Skin epidermis (tissue), 12 donors: ENCODE data around the gene STAT5A.
"Not testable (repeated sequence)": the region's sequence is repeated elsewhere in the genome, so short reads cannot be mapped to it uniquely, and the experiment has no call there.

Experiments used
- H3K27ac ChIP-seq, 21 experiments: fragments of 200-600 bp; sonication (generic) in 11 of 21; one replicate each; pipeline ENCODE4 v1.5.0; 2020; ENCODE audit warnings: mild to moderate bottlenecking in 3 of 21, inconsistent platforms in 2 of 21, moderate library complexity in 2 of 21
- H3K4me3 ChIP-seq, 7 experiments: fragments of 200-600 bp; sonication (generic) in 2 of 7; one replicate each; pipeline ENCODE4 v1.5.0; 2020; ENCODE audit warnings: inconsistent platforms in 2 of 7, mild to moderate bottlenecking in 2 of 7, moderate library complexity in 1 of 7

Gene STAT5A

DNA sequence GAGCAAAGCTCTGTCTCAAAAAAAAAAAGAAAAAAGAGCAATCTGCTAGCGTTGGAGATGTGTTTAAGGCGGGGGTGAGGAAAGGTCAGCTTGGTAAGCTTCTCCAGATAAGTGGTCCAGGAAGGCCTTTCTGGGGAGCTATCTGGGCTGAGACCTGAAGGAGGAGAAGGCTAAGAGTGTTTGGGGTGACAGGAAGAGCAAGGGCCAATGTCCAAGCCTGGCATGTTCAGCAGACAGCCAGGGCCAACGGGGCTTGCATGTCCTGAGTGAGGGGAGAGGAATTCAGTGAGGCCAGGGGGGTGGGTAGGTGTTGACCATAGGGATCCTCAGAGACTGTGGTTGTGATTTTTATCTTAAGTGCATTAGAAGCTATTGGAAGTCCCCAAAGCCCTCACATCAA, 15.4 kb downstream of the STAT5A start:
- no peak overlapping the region for H3K27ac ChIP-seq

DNA sequence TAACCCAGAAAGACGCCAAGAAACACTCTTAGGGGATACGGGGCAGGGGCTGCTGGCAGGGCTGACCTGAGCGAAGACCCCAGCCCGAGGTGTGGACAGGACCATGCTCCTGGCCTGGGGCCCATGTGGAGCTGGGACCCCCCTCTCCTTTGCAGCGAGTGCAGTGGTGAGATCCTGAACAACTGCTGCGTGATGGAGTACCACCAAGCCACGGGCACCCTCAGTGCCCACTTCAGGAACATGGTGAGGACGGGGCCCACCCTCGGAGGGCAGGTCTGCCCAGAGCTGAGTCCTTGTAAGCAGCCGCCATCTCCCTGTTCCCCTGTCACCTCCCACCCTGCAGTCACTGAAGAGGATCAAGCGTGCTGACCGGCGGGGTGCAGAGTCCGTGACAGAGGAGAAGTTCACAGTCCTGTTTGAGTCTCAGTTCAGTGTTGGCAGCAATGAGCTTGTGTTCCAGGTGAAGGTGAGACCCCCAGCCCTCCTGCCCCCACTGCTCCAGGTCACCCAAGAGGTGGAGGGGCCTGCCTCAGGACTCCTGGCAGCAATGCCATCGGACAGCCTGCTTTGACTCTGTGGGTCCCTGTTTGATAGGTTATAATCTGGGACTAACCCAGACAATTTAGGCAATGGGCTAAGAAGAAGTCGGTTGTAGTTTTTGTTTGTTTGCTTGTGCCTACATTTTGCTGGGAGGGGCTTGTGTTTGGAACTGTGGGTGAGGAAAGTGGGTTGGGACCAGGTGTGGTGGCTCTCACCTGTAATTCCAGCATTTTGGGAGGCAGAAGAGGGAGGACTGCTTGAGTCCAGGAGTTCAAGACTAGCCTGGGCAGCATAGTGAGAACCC, 16.1 kb downstream of the STAT5A start:
- H3K4me3 ChIP-seq: no peak overlapping the region
- H3K27ac ChIP-seq: no peak overlapping the region

More for the DNA sequence above, 15.4 kb downstream of the STAT5A start:
- no peak overlapping the region for H3K4me3 ChIP-seq

DNA sequence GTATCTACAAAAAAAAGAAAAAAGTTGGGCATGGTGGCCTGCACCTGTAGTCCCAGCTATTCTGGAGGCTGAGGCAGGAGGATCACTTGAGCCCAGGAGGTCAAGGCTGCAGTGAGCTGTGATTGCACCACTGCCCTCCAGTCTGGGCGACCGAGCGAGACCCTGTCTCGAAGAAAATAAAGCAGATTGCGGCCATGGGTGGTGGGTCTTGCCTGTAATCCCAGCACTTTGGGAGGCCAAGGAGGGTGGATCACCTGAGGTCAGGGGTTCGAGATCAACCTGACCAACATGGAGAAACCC, 16.7 kb downstream of the STAT5A start:
- not testable (repeated sequence) for H3K27ac ChIP-seq, H3K4me3 ChIP-seq

DNA sequence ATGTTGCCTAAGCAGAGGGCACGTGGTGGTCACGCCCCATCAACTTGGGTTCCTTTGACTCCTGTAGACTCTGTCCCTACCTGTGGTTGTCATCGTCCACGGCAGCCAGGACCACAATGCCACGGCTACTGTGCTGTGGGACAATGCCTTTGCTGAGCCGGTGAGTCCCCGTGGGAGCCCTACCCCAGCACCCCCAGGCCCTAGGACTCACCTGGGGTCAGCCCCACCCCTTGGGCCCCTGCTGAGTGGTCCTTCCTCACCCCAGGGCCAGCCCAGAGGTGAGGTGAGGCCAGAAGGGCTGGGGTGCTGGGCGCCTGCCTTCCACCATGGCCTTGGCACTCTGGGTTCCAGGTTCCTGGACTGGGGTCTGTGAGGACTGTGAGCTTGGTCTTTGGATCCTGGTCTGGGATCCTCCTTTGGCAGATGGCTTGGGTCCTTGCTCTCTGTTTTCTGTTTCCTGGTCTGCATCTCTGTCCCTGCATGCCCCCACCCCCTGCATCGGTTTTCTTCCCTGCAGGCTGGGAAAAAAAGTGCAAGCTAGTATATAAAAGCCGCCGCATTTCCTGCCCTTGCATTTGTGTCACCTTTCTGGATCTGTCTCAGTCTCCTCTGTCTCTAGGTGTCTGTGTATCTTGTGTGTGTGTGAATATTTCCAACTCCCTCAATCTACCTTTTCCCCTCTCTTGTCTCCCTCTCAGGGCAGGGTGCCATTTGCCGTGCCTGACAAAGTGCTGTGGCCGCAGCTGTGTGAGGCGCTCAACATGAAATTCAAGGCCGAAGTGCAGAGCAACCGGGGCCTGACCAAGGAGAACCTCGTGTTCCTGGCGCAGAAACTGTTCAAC, 17.5 kb downstream of the STAT5A start:
- Histone ChIP-seq H3K4me3 (no peak overlapping the region), H3K27ac (no peak overlapping the region)

DNA sequence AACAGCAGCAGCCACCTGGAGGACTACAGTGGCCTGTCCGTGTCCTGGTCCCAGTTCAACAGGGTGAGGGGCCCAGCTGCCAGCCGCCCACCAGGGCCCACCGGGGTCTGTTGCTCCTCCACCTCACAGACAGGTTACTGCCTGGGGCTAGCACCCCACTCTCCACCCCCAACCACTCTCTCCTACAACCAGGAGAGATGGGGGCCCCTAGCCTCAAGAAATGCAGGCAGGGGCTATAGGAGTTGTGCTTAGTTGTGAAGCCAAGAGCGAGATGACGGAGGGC, 18.0 kb downstream of the STAT5A start:
- no peak overlapping the region for H3K4me3 ChIP-seq
- no peak overlapping the region for H3K27ac ChIP-seq

DNA sequence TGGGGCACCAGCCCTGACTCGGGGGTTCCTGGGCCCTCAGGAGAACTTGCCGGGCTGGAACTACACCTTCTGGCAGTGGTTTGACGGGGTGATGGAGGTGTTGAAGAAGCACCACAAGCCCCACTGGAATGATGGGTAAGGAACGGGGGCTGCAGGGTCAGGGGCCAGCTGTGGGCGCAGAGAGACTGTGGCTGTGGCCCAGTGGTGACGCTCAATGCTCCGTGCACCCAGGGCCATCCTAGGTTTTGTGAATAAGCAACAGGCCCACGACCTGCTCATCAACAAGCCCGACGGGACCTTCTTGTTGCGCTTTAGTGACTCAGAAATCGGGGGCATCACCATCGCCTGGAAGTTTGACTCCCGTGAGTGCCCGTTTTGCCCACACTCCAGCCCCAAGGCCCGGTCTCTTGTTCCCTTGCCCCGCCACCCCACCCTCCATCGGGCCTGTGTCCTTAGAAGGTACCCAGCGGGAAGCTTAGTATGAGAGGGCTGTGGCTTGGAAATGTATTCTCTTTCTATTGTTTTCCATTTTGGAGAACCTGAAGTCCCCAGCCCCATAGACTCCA, 19.1 kb downstream of the STAT5A start:
- H3K4me3 ChIP-seq: no peak overlapping the region

DNA sequence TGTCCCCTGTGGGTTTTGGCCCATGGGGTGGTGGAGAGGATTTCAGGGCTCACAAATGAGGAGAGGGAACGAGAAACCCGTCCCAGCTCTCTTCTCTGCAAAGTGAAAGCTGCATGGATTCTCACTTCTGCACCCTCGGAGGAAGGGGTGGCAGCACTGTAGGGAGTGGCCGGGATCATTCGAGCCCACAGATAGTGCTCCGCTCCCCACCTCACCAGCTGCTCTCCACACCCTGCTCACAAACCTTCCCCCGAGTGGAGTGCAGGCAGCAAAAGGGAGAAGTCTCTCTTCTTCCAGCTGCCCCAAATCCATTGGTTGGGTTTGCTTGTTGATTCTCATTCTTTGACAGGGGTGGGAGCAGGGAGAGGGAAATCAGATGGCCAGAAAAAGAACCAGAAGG, 20.1 kb downstream of the STAT5A start:
- H3K27ac ChIP-seq: no peak overlapping the region
- H3K4me3 ChIP-seq: no peak overlapping the region

More for the DNA sequence above, 19.1 kb downstream of the STAT5A start:
- H3K27ac ChIP-seq: no peak overlapping the region

DNA sequence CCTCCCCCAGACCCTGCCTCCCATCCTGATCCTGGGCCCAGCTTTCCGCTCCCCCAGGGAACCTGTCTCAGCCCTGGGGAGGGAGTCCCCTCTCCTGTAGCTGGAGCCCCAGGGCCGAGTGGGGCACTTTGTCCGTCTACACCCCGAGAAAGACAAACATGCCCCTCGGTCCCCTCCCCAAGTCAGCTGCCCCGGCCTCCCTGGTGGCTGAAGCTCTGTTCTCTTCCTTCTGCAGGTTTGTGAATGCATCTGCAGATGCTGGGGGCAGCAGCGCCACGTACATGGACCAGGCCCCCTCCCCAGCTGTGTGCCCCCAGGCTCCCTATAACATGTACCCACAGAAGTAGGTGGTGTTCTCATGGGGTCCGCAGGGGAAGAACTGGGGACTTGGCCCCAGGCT, 20.8 kb downstream of the STAT5A start:
- Histone ChIP-seq H3K27ac (peak overlapping the region in 1 of 21 experiments; percentile 7), H3K4me3 (no peak overlapping the region)

DNA sequence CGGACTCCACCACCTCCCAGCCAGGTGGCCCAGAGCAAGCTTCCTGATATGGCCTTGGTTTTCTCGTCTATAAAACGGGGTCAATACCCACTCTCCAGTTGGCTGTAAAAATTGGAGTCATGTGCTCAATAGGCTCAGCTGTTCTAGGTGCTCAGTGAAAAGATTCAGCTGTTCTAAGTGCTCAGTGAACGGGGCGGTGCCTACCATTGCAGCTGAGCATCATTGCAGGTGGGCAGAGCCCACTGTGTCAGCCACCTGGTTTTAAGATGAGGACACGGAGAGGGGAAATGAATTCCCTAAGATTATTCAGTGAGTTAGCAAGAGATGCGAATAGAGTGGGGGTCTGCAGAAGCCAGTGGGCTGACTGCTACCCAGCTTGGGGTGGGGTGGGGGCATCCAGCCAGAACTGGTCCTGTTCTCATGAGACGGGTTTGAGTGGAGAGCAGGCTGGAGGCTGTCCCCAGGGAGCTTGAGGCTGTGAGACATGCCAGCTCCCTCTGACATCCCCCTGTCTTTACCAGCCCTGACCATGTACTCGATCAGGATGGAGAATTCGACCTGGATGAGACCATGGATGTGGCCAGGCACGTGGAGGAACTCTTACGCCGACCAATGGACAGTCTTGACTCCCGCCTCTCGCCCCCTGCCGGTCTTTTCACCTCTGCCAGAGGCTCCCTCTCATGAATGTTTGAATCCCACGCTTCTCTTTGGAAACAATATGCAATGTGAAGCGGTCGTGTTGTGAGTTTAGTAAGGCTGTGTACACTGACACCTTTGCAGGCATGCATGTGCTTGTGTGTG, 21.9 kb downstream of the STAT5A start:
- Histone ChIP-seq H3K27ac (peak overlapping the region in 4 of 21 experiments; percentile 10 to 80 (median 36)), H3K4me3 (no peak overlapping the region)

DNA sequence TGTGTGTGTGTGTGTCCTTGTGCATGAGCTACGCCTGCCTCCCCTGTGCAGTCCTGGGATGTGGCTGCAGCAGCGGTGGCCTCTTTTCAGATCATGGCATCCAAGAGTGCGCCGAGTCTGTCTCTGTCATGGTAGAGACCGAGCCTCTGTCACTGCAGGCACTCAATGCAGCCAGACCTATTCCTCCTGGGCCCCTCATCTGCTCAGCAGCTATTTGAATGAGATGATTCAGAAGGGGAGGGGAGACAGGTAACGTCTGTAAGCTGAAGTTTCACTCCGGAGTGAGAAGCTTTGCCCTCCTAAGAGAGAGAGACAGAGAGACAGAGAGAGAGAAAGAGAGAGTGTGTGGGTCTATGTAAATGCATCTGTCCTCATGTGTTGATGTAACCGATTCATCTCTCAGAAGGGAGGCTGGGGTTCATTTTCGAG, 22.5 kb downstream of the STAT5A start:
- no peak overlapping the region for H3K4me3 ChIP-seq
- H3K27ac ChIP-seq: peak overlapping the region in 10 of 21 experiments; percentile 9 to 80 (median 54)

DNA sequence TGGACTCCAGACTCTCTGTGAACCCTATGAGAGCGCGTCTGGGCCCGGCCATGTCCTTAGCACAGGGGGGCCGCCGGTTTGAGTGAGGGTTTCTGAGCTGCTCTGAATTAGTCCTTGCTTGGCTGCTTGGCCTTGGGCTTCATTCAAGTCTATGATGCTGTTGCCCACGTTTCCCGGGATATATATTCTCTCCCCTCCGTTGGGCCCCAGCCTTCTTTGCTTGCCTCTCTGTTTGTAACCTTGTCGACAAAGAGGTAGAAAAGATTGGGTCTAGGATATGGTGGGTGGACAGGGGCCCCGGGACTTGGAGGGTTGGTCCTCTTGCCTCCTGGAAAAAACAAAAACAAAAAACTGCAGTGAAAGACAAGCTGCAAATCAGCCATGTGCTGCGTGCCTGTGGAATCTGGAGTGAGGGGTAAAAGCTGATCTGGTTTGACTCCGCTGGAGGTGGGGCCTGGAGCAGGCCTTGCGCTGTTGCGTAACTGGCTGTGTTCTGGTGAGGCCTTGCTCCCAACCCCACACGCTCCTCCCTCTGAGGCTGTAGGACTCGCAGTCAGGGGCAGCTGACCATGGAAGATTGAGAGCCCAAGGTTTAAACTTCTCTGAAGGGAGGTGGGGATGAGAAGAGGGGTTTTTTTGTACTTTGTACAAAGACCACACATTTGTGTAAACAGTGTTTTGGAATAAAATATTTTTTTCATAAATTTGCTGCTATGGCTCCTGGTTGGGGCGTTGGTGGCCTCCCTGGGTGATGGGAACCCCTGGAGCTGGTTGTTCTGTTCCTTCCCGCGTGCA, 23.1 kb downstream of the STAT5A start:
- H3K4me3 ChIP-seq: peak overlapping the region in 1 of 7 experiments; percentile 23
- H3K27ac ChIP-seq: peak overlapping the region in 14 of 21 experiments; percentile 9 to 85 (median 58)

DNA sequence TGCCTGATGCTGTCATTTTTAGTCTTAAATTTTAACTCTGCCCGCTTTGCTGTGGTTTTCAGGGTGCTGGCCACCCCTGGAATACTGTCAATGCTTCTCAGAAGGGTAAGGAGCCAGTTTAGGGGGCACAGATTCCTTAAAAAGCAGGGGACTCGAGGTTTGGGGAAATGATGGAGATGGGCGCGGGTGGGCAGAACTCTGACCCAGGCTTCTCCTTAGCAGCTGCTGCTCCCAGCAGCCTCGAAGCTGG, 23.7 kb downstream of the STAT5A start:
- Histone ChIP-seq H3K4me3 (peak overlapping the region in 1 of 7 experiments; percentile 23), H3K27ac (peak overlapping the region in 14 of 21 experiments; percentile 4 to 85 (median 58))

DNA sequence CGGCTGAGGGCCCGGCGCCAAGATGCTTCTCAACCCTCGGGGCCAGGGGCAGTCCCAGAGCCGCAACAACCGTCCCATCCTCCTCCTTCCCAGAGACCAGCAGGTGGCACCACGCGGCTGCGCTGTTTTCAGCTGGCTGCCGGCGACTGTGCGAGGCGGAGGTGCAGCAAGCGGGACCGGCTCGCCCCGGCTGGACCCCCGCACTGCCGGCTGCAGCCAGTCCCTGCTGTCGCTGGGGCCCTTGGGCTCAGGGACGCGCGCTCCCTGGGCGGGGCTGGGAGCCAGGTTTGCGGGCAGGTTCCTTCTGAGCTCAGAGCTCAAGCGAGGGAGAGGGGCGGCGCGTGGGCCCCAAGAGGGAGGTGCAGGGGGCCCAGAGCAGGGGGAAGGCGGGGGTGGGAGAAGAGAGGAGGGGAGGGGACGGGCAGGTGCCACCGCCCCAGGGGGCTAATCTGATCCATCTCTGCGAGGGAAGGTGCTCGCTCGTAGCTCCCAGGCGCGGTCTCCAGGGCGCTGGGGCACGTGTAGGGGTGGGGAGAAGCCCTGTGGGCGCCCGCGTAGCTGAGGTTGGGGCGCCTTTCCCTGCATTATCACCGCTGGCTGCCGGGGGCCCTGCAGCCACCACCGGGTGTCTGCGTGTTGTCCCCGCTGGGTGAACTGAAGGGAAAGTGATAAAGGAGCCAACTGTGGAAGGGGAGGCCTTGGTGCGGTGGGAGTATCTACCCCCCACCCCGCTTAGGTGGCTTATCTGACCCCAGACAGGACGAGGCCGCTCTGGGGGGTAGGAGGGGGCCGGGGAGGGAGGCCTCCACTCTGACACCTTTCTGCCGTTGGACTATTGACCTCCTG, 24.2 kb downstream of the STAT5A start:
- H3K4me3 ChIP-seq: peak overlapping the region in 2 of 7 experiments; percentile 12 to 23
- peak overlapping the region in 15 of 21 experiments; percentile 4 to 85 (median 58) for H3K27ac ChIP-seq

DNA sequence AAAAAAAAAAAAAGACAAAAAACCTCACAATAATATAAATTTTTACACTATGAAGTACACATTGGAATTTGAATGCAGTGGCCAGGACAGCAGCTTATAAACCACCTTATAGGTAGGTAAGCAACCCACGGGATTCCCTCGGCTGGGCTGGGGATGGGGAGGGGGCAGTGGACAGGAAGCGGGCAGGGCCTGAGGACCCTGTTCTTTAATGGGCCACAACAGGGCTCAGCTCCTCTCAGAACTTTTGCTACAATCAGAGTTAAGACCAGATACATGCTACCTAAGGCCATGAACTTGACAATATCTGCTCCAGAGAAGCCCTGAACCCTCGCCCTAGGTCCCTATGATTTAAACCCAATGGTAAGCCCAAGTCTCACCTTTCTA, 25.1 kb downstream of the STAT5A start:
- Histone ChIP-seq H3K27ac (peak overlapping the region in 5 of 21 experiments; percentile 0 to 80 (median 21)), H3K4me3 (no peak overlapping the region)

DNA sequence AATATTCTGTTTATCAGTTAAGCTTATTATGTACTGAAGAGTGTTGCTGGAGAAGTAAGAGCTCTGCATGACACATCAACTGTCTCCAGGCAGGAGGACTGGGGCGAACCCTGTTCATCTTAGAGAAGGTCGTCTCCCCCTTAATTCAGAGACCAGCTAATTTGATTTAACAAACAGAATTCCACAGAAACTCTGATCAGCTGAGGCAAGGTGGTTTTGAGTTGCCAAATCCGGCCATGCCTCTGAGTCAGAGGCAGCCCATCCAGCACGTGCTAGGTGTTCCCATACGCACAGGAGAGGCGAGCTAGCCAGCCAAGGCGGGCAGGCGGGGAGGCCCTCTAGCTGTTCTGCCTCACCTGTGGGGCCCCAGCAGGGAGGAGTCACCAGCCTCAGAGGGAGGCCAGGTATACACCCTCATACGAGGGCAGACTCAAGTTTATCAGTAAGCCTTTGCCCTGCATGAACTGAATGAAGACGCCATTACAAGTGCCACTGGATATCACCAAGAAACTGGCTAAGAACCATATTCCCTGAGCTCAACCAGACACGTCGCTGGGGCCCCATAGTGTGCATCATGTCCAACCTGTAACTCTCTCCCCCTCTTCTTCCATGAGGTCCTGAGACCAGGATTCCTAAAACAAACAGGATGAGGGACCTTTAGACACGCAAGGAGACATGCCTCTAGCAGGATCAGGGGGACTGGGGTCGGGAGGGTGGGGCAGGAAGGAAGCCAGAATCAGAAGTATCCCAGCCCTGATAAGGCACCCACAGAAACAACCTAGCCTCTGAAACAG, 25.7 kb downstream of the STAT5A start:
- H3K4me3 ChIP-seq: no peak overlapping the region
- peak overlapping the region in 6 of 21 experiments; percentile 0 to 61 (median 25) for H3K27ac ChIP-seq

DNA sequence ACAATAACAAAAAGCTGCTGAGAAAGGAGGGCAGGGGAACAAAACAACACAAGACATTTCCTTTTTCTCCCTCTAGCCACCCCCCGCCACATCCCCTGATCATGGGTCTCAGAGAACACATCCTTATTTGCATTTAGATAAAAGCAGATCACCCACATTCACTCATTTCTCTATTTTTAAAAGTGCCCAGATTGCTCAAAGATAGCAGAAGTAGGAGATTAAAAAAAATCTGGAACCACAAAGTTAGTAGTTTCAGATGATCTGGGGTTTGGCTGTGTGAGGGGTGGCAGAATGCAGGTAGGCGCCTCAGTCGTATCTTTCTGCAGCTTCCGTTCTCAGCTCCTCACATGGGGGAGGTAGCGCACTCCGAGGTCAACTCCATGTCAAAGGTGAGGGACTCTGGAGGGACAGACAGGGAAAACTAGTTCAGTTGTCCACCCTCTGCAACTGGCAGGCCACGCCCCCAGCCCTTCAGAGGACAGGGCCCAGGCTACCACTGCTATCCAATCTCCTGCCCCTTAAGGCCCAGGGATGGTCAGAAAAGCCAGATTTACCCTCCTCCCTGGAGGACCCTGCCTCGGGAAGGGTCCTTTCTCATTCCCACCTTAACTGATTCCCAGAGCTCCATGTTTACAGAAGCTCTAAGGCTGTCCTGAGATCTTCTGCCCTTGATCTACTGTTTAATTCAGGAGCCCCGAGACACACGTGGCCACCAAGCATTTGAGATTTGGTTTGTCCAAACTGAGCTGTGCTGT, 27.3 kb downstream of the STAT5A start:
- H3K27ac ChIP-seq: peak overlapping the region in 8 of 21 experiments; percentile 5 to 42 (median 22)

DNA sequence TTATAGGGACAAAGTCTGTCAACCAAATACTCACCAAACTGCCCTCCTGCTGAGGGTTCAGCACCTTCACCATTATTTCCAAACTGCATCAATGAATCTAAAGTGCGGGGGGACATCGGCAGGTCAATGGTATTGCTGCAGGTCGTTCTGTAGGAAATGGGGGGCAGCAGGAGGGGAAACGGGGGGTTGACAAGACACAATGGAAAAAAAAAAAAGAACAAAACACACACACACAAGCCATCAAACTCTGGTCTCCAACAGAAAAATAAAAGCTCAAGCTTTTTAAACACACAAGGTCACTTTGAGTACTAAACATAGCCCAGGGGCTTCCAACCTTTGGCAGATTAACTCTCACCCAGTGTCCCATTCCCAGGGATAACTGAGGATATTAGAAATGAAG, 28.5 kb downstream of the STAT5A start:
- H3K27ac ChIP-seq: no peak overlapping the region
- H3K4me3 ChIP-seq: no peak overlapping the region

More for the DNA sequence above, 27.3 kb downstream of the STAT5A start:
- H3K4me3 ChIP-seq: no peak overlapping the region
